GM23338 (cell line): ENCODE data around the gene MAP2K1. TPM values are rescaled to one million over a fixed set of nuclear protein-coding genes. Genes with fewer than 3 reads are reported as not detected.

ENCODE experiments used
- ATAC-seq: fragments of 200-7000 bp; cut with Tn5 transposase; 3 replicates; pipeline ENCODE4 v1.9.1; 2020
- DNase-seq: peaks from one replicate; pipeline ENCODE4 v3.0.0-alpha.2; 2015; ENCODE audit warnings: low spot score
- H2AFZ ChIP-seq: fragments of 200-600 bp; sonication (generic); 2 replicates; pipeline ENCODE4 v1.8.0; 2016; ENCODE audit warnings: antibody characterized with exemption, mild to moderate bottlenecking, moderate library complexity
- H3F3A ChIP-seq: fragments of 200-600 bp; sonication (generic); replicated peaks from 2 replicates; pipeline ENCODE4 v1.8.0; 2017; ENCODE audit warnings: antibody characterized with exemption, mixed run types, low read depth
- H3K27ac ChIP-seq: fragments of 200-600 bp; sonication (generic); 2 replicates; pipeline ENCODE4 v1.6.1; 2016; ENCODE audit warnings: low read depth
- H3K27me3 ChIP-seq: fragments of 200-600 bp; sonication (generic); 2 replicates; pipeline ENCODE4 v1.8.0; 2016; ENCODE audit warnings: mild to moderate bottlenecking, mixed run types, moderate library complexity; ENCODE audit not compliant: insufficient read depth
- H3K36me3 ChIP-seq: fragments of 200-600 bp; sonication (generic); 2 replicates; pipeline ENCODE4 v1.8.0; 2016; ENCODE audit warnings: mild to moderate bottlenecking; ENCODE audit not compliant: insufficient read depth
- H3K4me1 ChIP-seq: fragments of 200-600 bp; sonication (generic); 2 replicates; pipeline ENCODE4 v1.8.0; 2016; ENCODE audit warnings: mild to moderate bottlenecking, moderate library complexity; ENCODE audit not compliant: insufficient read depth
- H3K4me2 ChIP-seq: fragments of 200-600 bp; sonication (generic); 2 replicates; pipeline ENCODE4 v1.7.1; 2017; ENCODE audit warnings: mixed run types
- H3K4me3 ChIP-seq: fragments of 200-600 bp; sonication (generic); 2 replicates; pipeline ENCODE4 v1.6.1; 2016; ENCODE audit warnings: mixed run types
- H3K79me2 ChIP-seq: fragments of 200-600 bp; sonication (generic); replicated peaks from 2 replicates; pipeline ENCODE4 v1.8.0; 2017; ENCODE audit warnings: mild to moderate bottlenecking; ENCODE audit not compliant: insufficient read depth
- H3K9me2 ChIP-seq: fragments of 200-600 bp; sonication (generic); 2 replicates; pipeline ENCODE4 v1.8.0; 2017; ENCODE audit not compliant: insufficient read depth
- H4K20me1 ChIP-seq: fragments of 200-600 bp; sonication (generic); replicated peaks from 2 replicates; pipeline ENCODE4 v1.8.0; 2017; ENCODE audit warnings: mild to moderate bottlenecking; ENCODE audit not compliant: insufficient read depth
- H3K27ac Mint-ChIP-seq: 2 replicates; pipeline ENCODE4 v1.8.0; 2020; ENCODE audit warnings: inconsistent platforms, mild to moderate bottlenecking, moderate library complexity, mixed read lengths
- H3K27me3 Mint-ChIP-seq: 3 replicates; pipeline ENCODE4 v1.8.0; 2022; ENCODE audit warnings: low read depth, mild to moderate bottlenecking, moderate library complexity, mixed read lengths, inconsistent platforms; ENCODE audit not compliant: insufficient read depth, poor library complexity
- H3K36me3 Mint-ChIP-seq: 3 replicates; pipeline ENCODE4 v1.8.0; 2021; ENCODE audit warnings: low read depth, mild to moderate bottlenecking, inconsistent platforms, moderate library complexity, mixed read lengths
- H3K4me1 Mint-ChIP-seq: 3 replicates; pipeline ENCODE4 v1.8.0; 2020; ENCODE audit warnings: mild to moderate bottlenecking, inconsistent platforms, mixed read lengths
- H3K4me3 Mint-ChIP-seq: 3 replicates; pipeline ENCODE4 v1.8.0; 2021; ENCODE audit warnings: moderate library complexity, mild to moderate bottlenecking, inconsistent platforms, mixed read lengths
- H3K9me3 Mint-ChIP-seq: 3 replicates; pipeline ENCODE4 v1.8.0; 2020; ENCODE audit warnings: moderate library complexity, mild to moderate bottlenecking, inconsistent platforms, mixed read lengths
- CREB1 ChIP-seq: fragments of 250-450 bp; sonication (Bioruptor Pico); IDR thresholded peaks from 2 replicates; pipeline ENCODE4 v1.5.0; 2020; ENCODE audit warnings: low read depth, mild to moderate bottlenecking, moderate library complexity
- CTCF ChIP-seq, 2 experiments: fragments of 200-600 bp in 1 of 2; sonication (generic) in 1 of 2; conservative IDR thresholded peaks; 2 replicates each; pipeline versions ENCODE4 v1.5.1 to v1.6.1; 2016 to 2017; ENCODE audit warnings: antibody characterized with exemption in 2 of 2, low read depth in 2 of 2, mild to moderate bottlenecking in 2 of 2, moderate library complexity in 1 of 2
- EZH2 ChIP-seq: fragments of 200-600 bp; sonication (generic); IDR thresholded peaks from one replicate; pipeline ENCODE4 v1.8.0; 2017; ENCODE audit warnings: antibody characterized with exemption, mild to moderate bottlenecking, low read depth; ENCODE audit not compliant: unreplicated experiment
- EZH2phosphoT487 ChIP-seq: fragments of 200-600 bp; sonication (generic); IDR thresholded peaks from one replicate; pipeline ENCODE4 v1.8.1; 2018; ENCODE audit warnings: antibody characterized with exemption; ENCODE audit not compliant: unreplicated experiment
- JUNB ChIP-seq: IDR thresholded peaks from one replicate; pipeline ENCODE4 v1.6.1; 2016; ENCODE audit warnings: antibody characterized with exemption; ENCODE audit not compliant: unreplicated experiment
- NANOG ChIP-seq: IDR thresholded peaks from 2 replicates; pipeline ENCODE4 v1.6.1; 2016; ENCODE audit warnings: antibody characterized with exemption, borderline replicate concordance
- POLR2AphosphoS5 ChIP-seq: IDR thresholded peaks from 2 replicates; pipeline ENCODE4 v1.6.1; 2016; ENCODE audit warnings: antibody characterized with exemption, low read depth
- REST ChIP-seq: IDR thresholded peaks from one replicate; pipeline ENCODE4 v1.6.1; 2018; ENCODE audit warnings: antibody characterized with exemption; ENCODE audit not compliant: unreplicated experiment
- STAT1 ChIP-seq: IDR thresholded peaks from one replicate; pipeline ENCODE4 v1.6.1; 2016; ENCODE audit warnings: antibody characterized with exemption; ENCODE audit not compliant: unreplicated experiment
- ZNF114 ChIP-seq: fragments of 250-450 bp; sonication (Bioruptor Pico); IDR thresholded peaks from 2 replicates; pipeline ENCODE4 v1.5.0; 2020; ENCODE audit warnings: mild to moderate bottlenecking, moderate library complexity
- ZNF331 ChIP-seq: fragments of 250-450 bp; sonication (Bioruptor Pico); IDR thresholded peaks from 2 replicates; pipeline ENCODE4 v1.5.0; 2020; ENCODE audit warnings: low read depth, mild to moderate bottlenecking, moderate library complexity
- polyA plus RNA-seq: library from polyadenylated mRNA; unstranded; fragments of >200 nt; fragmentation: Nextera tagmentation; extraction: Ambion mirVana; gene quantifications from 2 replicates; pipeline ENCODE4 v1.2.1, GENCODE V29; 2016
- total RNA-seq: library from RNA; depleted of rRNA; stranded (reverse); fragments of >200 nt; shearing (Covaris generic); gene quantifications from 2 replicates; pipeline ENCODE4 v1.2.3, GENCODE V29; 2014
- TF ChIP-seq, protein P1 (sequence below): fragments of 250-450 bp; sonication (Bioruptor Pico); IDR thresholded peaks from 2 replicates; pipeline ENCODE4 v1.5.0; 2020; ENCODE audit warnings: mild to moderate bottlenecking, moderate library complexity
- TF ChIP-seq, protein P2 (sequence below): IDR thresholded peaks from 2 replicates; pipeline ENCODE4 v1.6.1; 2016; ENCODE audit warnings: antibody characterized with exemption

MAP2K1 gene
- total and polyA plus RNA-seq, 2 experiments from 2014 or later: 42.0 to 68.5 TPM

- Histone ChIP-seq H3K4me3 (peak overlapping the region; percentile 82), H3K4me2 (peak overlapping the region; percentile 89), H3K27me3 (no peaks in the 10 kb centered on the region), H2AFZ (no peak overlapping the region), H3K79me2 (peaks cover 64% of the 10 kb centered on the region), H3K36me3 (no peaks in the 10 kb centered on the region), H4K20me1 (peaks cover 39% of the 10 kb centered on the region), H3K9me2 (no peaks in the 10 kb centered on the region), H3K4me1 (peaks cover 7% of the 10 kb centered on the region), H3K27ac (no peak overlapping the region), H3F3A (0 out of 2 replicates have a peak, but pooled peaks cover 6% of the 10 kb centered on the region)
- no peak for TF ChIP-seq CTCF (conservative IDR thresholded peaks at IDR 0.05; ENCODE audit: low read depth in 2 of 2)
- no peak for TF ChIP-seq STAT1
- TF ChIP-seq CREB1 (CRISPR knock-in tag): no peak
- TF ChIP-seq, protein P1, sequence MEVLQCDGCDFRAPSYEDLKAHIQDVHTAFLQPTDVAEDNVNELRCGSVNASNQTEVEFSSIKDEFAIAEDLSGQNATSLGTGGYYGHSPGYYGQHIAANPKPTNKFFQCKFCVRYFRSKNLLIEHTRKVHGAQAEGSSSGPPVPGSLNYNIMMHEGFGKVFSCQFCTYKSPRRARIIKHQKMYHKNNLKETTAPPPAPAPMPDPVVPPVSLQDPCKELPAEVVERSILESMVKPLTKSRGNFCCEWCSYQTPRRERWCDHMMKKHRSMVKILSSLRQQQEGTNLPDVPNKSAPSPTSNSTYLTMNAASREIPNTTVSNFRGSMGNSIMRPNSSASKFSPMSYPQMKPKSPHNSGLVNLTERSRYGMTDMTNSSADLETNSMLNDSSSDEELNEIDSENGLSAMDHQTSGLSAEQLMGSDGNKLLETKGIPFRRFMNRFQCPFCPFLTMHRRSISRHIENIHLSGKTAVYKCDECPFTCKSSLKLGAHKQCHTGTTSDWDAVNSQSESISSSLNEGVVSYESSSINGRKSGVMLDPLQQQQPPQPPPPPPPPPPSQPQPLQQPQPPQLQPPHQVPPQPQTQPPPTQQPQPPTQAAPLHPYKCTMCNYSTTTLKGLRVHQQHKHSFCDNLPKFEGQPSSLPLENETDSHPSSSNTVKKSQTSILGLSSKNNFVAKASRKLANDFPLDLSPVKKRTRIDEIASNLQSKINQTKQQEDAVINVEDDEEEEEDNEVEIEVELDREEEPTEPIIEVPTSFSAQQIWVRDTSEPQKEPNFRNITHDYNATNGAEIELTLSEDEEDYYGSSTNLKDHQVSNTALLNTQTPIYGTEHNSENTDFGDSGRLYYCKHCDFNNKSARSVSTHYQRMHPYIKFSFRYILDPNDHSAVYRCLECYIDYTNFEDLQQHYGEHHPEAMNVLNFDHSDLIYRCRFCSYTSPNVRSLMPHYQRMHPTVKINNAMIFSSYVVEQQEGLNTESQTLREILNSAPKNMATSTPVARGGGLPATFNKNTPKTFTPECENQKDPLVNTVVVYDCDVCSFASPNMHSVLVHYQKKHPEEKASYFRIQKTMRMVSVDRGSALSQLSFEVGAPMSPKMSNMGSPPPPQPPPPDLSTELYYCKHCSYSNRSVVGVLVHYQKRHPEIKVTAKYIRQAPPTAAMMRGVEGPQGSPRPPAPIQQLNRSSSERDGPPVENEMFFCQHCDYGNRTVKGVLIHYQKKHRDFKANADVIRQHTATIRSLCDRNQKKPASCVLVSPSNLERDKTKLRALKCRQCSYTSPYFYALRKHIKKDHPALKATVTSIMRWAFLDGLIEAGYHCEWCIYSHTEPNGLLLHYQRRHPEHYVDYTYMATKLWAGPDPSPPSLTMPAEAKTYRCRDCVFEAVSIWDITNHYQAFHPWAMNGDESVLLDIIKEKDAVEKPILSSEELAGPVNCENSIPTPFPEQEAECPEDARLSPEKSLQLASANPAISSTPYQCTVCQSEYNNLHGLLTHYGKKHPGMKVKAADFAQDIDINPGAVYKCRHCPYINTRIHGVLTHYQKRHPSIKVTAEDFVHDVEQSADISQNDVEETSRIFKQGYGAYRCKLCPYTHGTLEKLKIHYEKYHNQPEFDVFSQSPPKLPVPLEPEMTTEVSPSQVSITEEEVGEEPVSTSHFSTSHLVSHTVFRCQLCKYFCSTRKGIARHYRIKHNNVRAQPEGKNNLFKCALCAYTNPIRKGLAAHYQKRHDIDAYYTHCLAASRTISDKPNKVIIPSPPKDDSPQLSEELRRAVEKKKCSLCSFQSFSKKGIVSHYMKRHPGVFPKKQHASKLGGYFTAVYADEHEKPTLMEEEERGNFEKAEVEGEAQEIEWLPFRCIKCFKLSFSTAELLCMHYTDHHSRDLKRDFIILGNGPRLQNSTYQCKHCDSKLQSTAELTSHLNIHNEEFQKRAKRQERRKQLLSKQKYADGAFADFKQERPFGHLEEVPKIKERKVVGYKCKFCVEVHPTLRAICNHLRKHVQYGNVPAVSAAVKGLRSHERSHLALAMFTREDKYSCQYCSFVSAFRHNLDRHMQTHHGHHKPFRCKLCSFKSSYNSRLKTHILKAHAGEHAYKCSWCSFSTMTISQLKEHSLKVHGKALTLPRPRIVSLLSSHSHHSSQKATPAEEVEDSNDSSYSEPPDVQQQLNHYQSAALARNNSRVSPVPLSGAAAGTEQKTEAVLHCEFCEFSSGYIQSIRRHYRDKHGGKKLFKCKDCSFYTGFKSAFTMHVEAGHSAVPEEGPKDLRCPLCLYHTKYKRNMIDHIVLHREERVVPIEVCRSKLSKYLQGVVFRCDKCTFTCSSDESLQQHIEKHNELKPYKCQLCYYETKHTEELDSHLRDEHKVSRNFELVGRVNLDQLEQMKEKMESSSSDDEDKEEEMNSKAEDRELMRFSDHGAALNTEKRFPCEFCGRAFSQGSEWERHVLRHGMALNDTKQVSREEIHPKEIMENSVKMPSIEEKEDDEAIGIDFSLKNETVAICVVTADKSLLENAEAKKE (CRISPR knock-in tag): no peak
- TF ChIP-seq ZNF114 (CRISPR knock-in tag): no peak
- no peak for TF ChIP-seq JUNB
- TF ChIP-seq NANOG: no peak
- TF ChIP-seq POLR2AphosphoS5: no peak
- TF ChIP-seq EZH2phosphoT487: no peak
- TF ChIP-seq EZH2: no peak
- no peak for TF ChIP-seq REST
- TF ChIP-seq, protein P2, sequence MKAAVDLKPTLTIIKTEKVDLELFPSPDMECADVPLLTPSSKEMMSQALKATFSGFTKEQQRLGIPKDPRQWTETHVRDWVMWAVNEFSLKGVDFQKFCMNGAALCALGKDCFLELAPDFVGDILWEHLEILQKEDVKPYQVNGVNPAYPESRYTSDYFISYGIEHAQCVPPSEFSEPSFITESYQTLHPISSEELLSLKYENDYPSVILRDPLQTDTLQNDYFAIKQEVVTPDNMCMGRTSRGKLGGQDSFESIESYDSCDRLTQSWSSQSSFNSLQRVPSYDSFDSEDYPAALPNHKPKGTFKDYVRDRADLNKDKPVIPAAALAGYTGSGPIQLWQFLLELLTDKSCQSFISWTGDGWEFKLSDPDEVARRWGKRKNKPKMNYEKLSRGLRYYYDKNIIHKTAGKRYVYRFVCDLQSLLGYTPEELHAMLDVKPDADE: no peak
- no peak for TF ChIP-seq ZNF331 (CRISPR knock-in tag)
- no peaks in the 10 kb centered on the region for H3K9me3 Mint-ChIP-seq
- peaks cover 24% of the 10 kb centered on the region for H3K36me3 Mint-ChIP-seq
- peaks cover 33% of the 10 kb centered on the region for H3K4me1 Mint-ChIP-seq
- no peak for ATAC-seq
- peaks cover 4% of the 10 kb centered on the region for H3K27me3 Mint-ChIP-seq
- peak overlapping the region; percentile 81 for H3K4me3 Mint-ChIP-seq
- no peak overlapping the region for H3K27ac Mint-ChIP-seq
- DNase-seq: no peak
Measured at GRCh38 chr15:66388576-66388975, 1.9 kb downstream of the MAP2K1 start.
